Nephron (organoid): ENCODE results near the gene UNCX.

Source experiments
- H3K27ac Mint-ChIP-seq, 3 experiments: 2 replicates each; pipeline ENCODE4 v1.8.0; 2020; ENCODE audit warnings: mixed read lengths in 3 of 3, mild to moderate bottlenecking in 2 of 3, moderate library complexity in 1 of 3
- H3K27me3 Mint-ChIP-seq: 2 replicates; pipeline ENCODE4 v1.8.0; 2021; ENCODE audit warnings: low read depth, mild to moderate bottlenecking, moderate library complexity, mixed read lengths
- H3K36me3 Mint-ChIP-seq: 2 replicates; pipeline ENCODE4 v1.8.0; 2020; ENCODE audit warnings: low read depth, mixed read lengths
- H3K4me1 Mint-ChIP-seq: 2 replicates; pipeline ENCODE4 v1.8.0; 2020; ENCODE audit warnings: mixed read lengths
- H3K4me3 Mint-ChIP-seq, 3 experiments: 2 replicates each; pipeline ENCODE4 v1.8.0; 2020; ENCODE audit warnings: mild to moderate bottlenecking in 3 of 3, mixed read lengths in 3 of 3, moderate library complexity in 2 of 3
- H3K9me3 Mint-ChIP-seq: 2 replicates; pipeline ENCODE4 v1.8.0; 2020; ENCODE audit warnings: mixed read lengths
- TF ChIP-seq, protein P1 (sequence below), 3 experiments: fragments of 200-600 bp; sonication (generic); IDR thresholded peaks; one replicate each; pipeline ENCODE4 v1.5.0; 2021; ENCODE audit warnings: antibody characterized with exemption in 3 of 3; ENCODE audit not compliant: unreplicated experiment in 3 of 3

Gene UNCX

GRCh38 chr7:1274121-1274875 lies 41.6 kb downstream of the UNCX start:
- H3K36me3 Mint-ChIP-seq: peaks cover 11% of the 10 kb centered on the region
- H3K9me3 Mint-ChIP-seq: peaks cover 13% of the 10 kb centered on the region
- no peak overlapping the region for H3K4me3 Mint-ChIP-seq
- H3K4me1 Mint-ChIP-seq: no peaks in the 10 kb centered on the region
- H3K27ac Mint-ChIP-seq: no peak overlapping the region
- H3K27me3 Mint-ChIP-seq: peaks cover 22% of the 10 kb centered on the region
- TF ChIP-seq, protein P1, sequence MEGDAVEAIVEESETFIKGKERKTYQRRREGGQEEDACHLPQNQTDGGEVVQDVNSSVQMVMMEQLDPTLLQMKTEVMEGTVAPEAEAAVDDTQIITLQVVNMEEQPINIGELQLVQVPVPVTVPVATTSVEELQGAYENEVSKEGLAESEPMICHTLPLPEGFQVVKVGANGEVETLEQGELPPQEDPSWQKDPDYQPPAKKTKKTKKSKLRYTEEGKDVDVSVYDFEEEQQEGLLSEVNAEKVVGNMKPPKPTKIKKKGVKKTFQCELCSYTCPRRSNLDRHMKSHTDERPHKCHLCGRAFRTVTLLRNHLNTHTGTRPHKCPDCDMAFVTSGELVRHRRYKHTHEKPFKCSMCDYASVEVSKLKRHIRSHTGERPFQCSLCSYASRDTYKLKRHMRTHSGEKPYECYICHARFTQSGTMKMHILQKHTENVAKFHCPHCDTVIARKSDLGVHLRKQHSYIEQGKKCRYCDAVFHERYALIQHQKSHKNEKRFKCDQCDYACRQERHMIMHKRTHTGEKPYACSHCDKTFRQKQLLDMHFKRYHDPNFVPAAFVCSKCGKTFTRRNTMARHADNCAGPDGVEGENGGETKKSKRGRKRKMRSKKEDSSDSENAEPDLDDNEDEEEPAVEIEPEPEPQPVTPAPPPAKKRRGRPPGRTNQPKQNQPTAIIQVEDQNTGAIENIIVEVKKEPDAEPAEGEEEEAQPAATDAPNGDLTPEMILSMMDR (IDR thresholded peaks at IDR 0.05; ENCODE audit: unreplicated experiment in 3 of 3): no peak

GRCh38 chr7:1274876-1275375 lies 42.3 kb downstream of the UNCX start:
- H3K27me3 Mint-ChIP-seq: peaks cover 24% of the 10 kb centered on the region
- H3K36me3 Mint-ChIP-seq: peaks cover 11% of the 10 kb centered on the region
- no peak overlapping the region for H3K27ac Mint-ChIP-seq
- peaks cover 13% of the 10 kb centered on the region for H3K9me3 Mint-ChIP-seq
- no peak overlapping the region for H3K4me3 Mint-ChIP-seq
- TF ChIP-seq, protein P1 (IDR thresholded peaks at IDR 0.05; ENCODE audit: unreplicated experiment in 3 of 3): no peak
- no peaks in the 10 kb centered on the region for H3K4me1 Mint-ChIP-seq

- no peak overlapping the region for H3K4me3 Mint-ChIP-seq
- no peaks in the 10 kb centered on the region for H3K4me1 Mint-ChIP-seq
- H3K27me3 Mint-ChIP-seq: peaks cover 29% of the 10 kb centered on the region
- peaks cover 11% of the 10 kb centered on the region for H3K36me3 Mint-ChIP-seq
- H3K27ac Mint-ChIP-seq: no peak overlapping the region
- TF ChIP-seq, protein P1 (IDR thresholded peaks at IDR 0.05; ENCODE audit: unreplicated experiment in 3 of 3): no peak
- peaks cover 13% of the 10 kb centered on the region for H3K9me3 Mint-ChIP-seq
These were observed 43.0 kb downstream of the UNCX start for GRCh38 chr7:1275451-1276381.

DNA sequence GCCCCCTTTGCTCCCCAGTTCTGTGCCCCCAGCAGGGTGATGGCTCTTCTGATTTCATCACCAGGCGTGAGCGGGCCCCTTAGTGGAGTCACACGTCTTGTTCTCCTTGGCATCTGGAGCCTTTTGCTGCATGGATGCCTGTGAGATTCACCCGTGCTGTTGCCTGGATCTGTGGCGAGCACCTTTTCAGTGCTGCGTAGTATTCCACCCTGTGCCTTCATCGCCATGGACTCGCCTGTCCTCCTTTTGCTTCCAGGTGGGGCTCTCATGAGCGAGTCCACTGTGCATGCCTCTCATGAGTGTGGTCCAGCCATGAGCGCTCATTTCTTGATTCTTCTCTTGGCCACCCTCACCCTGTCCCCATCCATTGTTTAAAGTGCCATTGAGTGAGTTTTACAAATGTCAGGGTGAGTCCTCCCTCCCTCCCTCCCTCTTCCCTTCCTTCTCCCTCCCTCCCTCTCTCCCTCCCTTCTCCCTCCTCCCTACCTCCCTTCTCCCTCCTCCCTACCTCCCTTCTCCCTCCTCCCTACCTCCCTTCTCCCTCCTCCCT lies 44.0 kb downstream of the UNCX start:
- H3K4me3 Mint-ChIP-seq: no peak overlapping the region
- H3K9me3 Mint-ChIP-seq: peaks cover 13% of the 10 kb centered on the region
- no peaks in the 10 kb centered on the region for H3K4me1 Mint-ChIP-seq
- H3K27ac Mint-ChIP-seq: no peak overlapping the region
- TF ChIP-seq, protein P1 (IDR thresholded peaks at IDR 0.05; ENCODE audit: unreplicated experiment in 3 of 3): no peak
- H3K27me3 Mint-ChIP-seq: peaks cover 29% of the 10 kb centered on the region
- peaks cover 8% of the 10 kb centered on the region for H3K36me3 Mint-ChIP-seq

DNA sequence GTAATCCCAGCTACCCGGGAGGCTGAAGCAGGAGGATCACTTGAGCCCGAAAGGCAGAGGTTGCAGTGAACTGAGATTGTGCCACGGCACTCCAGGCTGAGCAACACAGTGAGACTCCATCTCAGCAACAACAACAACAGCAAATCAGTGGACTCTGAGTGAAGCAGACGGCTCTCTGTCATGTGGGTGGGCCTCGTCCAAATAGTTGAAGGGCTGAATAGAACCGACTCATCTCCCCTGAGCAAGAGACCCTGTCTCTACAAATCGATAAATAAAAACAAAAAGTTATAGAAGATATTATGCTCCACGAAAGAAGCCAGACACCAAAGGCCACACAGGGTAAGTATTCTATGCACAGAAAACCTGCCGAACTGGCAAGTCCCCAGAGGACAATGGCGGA lies 45.9 kb downstream of the UNCX start:
- no peaks in the 10 kb centered on the region for H3K4me1 Mint-ChIP-seq
- peaks cover 46% of the 10 kb centered on the region for H3K27me3 Mint-ChIP-seq
- peaks cover 13% of the 10 kb centered on the region for H3K9me3 Mint-ChIP-seq
- TF ChIP-seq, protein P1 (IDR thresholded peaks at IDR 0.05; ENCODE audit: unreplicated experiment in 3 of 3): no peak
- peaks cover 8% of the 10 kb centered on the region for H3K36me3 Mint-ChIP-seq
- H3K4me3 Mint-ChIP-seq: no peak overlapping the region
- no peak overlapping the region for H3K27ac Mint-ChIP-seq
